Activated CD4-positive, alpha-beta T cell treated with anti-CD3 and anti-CD28 coated beads, Interleukin-2, amount 10 ng/mL, durations not matched to agents 24 days and 14 days (primary cell): ENCODE results near the gene C5orf46. TPM values are rescaled to one million over a fixed set of nuclear protein-coding genes. Genes with fewer than 3 reads are reported as not detected.

Source experiments
- DNase-seq: peaks from one replicate; pipeline ENCODE4 v3.0.0; 2022
- H3K27ac Mint-ChIP-seq: one replicate; pipeline ENCODE4 v1.8.0; 2022; ENCODE audit warnings: mild to moderate bottlenecking, mixed read lengths
- H3K27me3 Mint-ChIP-seq: one replicate; pipeline ENCODE4 v1.8.0; 2022; ENCODE audit warnings: mixed read lengths
- H3K36me3 Mint-ChIP-seq: one replicate; pipeline ENCODE4 v1.8.0; 2022; ENCODE audit warnings: low read depth, mild to moderate bottlenecking, mixed read lengths
- H3K4me1 Mint-ChIP-seq: one replicate; pipeline ENCODE4 v1.8.0; 2021; ENCODE audit warnings: mixed read lengths
- H3K4me3 Mint-ChIP-seq: one replicate; pipeline ENCODE4 v1.8.0; 2022; ENCODE audit warnings: mild to moderate bottlenecking, moderate library complexity, mixed read lengths
- H3K9me3 Mint-ChIP-seq: one replicate; pipeline ENCODE4 v1.8.0; 2021; ENCODE audit warnings: mixed read lengths
- intact Hi-C: fragments of 100-400 bp; cut with micrococcal nuclease; formaldehyde crosslinking; loops from one replicate; pipeline ENCODE4 v1.15.1; 2023
- total RNA-seq: library from RNA; stranded (reverse); gene quantifications from 2 replicates; pipeline ENCODE4 v1.2.3, GENCODE V29; 2022

The C5orf46 gene
- total RNA-seq, 1 donor from 2014 or later: not detected

DNA sequence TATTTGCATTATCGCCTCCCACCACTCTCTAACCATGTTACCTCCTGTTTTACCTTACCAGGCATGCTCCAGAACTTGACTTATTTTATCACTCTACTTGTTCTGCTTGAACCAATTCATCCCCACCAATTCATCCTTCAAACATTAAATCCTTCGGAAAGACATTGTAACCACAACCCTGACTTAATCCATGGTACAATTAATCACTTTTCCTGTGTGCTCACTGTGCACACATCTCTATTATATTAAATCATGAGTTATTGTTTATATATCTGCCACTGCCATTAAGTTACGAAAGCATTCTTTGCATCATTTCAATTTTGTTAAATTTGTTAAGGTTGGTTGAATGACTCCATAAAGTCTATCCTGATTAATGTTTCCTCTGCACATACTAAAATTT is 7.4 kb upstream of the C5orf46 start:
- no peaks in the 10 kb centered on the region for H3K9me3 Mint-ChIP-seq
- intact Hi-C loops: no loop called here
- no peak for DNase-seq
- no peak overlapping the region for H3K4me3 Mint-ChIP-seq
- peaks cover 3% of the 10 kb centered on the region for H3K27me3 Mint-ChIP-seq
- H3K36me3 Mint-ChIP-seq: no peaks in the 10 kb centered on the region
- H3K4me1 Mint-ChIP-seq: no peaks in the 10 kb centered on the region
- H3K27ac Mint-ChIP-seq: no peak overlapping the region

GRCh38 chr5:147912011-147912410 is 5.7 kb upstream of the C5orf46 start:
- Mint-ChIP-seq H3K4me3 (no peak overlapping the region), H3K27ac (no peak overlapping the region), H3K36me3 (no peaks in the 10 kb centered on the region), H3K9me3 (no peaks in the 10 kb centered on the region), H3K4me1 (no peaks in the 10 kb centered on the region), H3K27me3 (peaks cover 3% of the 10 kb centered on the region)
- intact Hi-C loops: no loop called here
- DNase-seq: no peak

- no peak overlapping the region for H3K27ac Mint-ChIP-seq
- intact Hi-C loops: no loop called here
- no peaks in the 10 kb centered on the region for H3K9me3 Mint-ChIP-seq
- no peak for DNase-seq
- H3K36me3 Mint-ChIP-seq: no peaks in the 10 kb centered on the region
- H3K4me1 Mint-ChIP-seq: no peaks in the 10 kb centered on the region
- H3K4me3 Mint-ChIP-seq: no peak overlapping the region
- H3K27me3 Mint-ChIP-seq: peaks cover 3% of the 10 kb centered on the region
These were observed 5.1 kb upstream of the C5orf46 start for GRCh38 chr5:147911427-147911826.

- Mint-ChIP-seq H3K9me3 (no peaks in the 10 kb centered on the region), H3K27me3 (no peaks in the 10 kb centered on the region), H3K4me3 (no peak overlapping the region), H3K36me3 (no peaks in the 10 kb centered on the region), H3K4me1 (no peaks in the 10 kb centered on the region), H3K27ac (no peak overlapping the region)
- intact Hi-C loops: no loop called here
- DNase-seq: no peak
These were observed 2.2 kb downstream of the C5orf46 start for GRCh38 chr5:147904110-147904509.

DNA sequence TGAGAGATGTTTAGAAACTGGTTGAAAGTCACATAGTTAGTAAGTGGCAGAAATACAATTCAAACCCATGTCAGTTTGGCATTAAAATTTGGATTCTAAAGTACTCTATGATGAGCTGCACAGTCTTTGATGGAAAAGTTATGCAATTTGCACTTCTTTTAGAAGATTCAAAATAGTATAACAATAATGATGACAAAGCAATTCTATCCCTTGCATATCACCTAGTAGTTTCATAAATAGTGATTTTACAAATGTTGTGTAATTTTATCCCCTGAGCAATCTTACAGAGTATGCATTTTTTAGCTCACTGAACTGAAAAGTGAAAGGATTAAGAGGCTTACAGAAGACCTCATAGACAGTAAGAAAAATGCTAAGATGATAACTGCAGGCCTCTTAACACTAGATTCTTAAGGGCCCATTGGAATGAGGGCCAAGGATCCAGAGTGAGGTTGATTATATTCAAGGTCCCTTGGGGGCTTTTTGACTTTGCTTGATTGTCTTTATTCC is 3.7 kb downstream of the C5orf46 start:
- Mint-ChIP-seq H3K36me3 (no peaks in the 10 kb centered on the region), H3K9me3 (no peaks in the 10 kb centered on the region), H3K27me3 (peaks cover 2% of the 10 kb centered on the region), H3K4me3 (no peak overlapping the region), H3K27ac (no peak overlapping the region), H3K4me1 (no peaks in the 10 kb centered on the region)
- DNase-seq: no peak
- intact Hi-C loops: no loop called here

DNA sequence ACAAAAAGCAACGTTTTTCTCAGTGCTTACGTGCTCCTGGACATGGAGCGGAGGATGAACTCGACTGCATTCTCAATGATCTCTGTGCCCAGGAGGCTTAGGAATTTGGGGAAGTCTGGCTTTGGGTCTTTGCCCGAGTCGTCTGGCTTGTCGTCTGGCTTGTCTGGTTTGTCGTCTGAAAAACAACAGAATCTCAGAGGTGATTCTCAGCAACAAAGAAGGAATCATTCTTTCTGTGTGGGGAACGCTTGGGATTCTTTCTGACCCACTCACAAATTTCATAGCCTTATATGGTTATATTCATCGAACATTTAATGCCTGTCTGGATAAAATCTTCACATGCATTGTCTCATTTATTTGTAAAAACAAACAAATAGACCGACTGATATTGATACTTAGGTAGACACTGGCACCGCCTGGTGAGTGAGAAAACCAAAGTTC is 4.7 kb downstream of the C5orf46 start:
- intact Hi-C loops: no loop called here
- DNase-seq: no peak
- Mint-ChIP-seq H3K27me3 (peaks cover 2% of the 10 kb centered on the region), H3K4me1 (no peaks in the 10 kb centered on the region), H3K36me3 (no peaks in the 10 kb centered on the region), H3K9me3 (no peaks in the 10 kb centered on the region), H3K27ac (no peak overlapping the region), H3K4me3 (no peak overlapping the region)

- peaks cover 4% of the 10 kb centered on the region for H3K27me3 Mint-ChIP-seq
These were observed 7.4 kb downstream of the C5orf46 start for GRCh38 chr5:147898875-147899401.

DNA sequence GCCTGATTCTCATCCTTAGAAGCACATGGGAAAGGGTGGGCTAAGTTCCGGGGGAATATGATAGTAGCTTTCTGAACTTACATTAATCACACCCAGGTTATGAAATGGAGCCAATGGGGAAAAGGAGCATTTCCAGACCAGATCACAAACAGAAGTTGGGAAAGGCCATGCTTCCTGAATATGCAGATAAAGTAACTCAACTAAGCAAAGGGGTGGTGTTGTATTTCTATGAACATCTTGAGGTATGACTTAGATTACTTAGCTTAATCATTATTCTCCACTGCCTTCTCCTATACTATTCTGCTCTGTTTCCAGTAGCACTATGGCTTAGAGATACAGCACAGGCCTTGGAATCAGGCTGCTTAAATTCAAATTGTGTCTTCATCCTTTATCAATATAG is 10.5 kb downstream of the C5orf46 start:
- Mint-ChIP-seq H3K4me3 (no peak overlapping the region), H3K9me3 (no peaks in the 10 kb centered on the region), H3K4me1 (no peaks in the 10 kb centered on the region), H3K27me3 (peaks cover 4% of the 10 kb centered on the region), H3K27ac (no peak overlapping the region), H3K36me3 (no peaks in the 10 kb centered on the region)
- no peak for DNase-seq
- intact Hi-C loops: no loop called here

More at GRCh38 chr5:147898875-147899401, 7.4 kb downstream of the C5orf46 start:
- Mint-ChIP-seq H3K4me3 (no peak overlapping the region), H3K27ac (no peak overlapping the region), H3K4me1 (no peaks in the 10 kb centered on the region), H3K9me3 (no peaks in the 10 kb centered on the region), H3K36me3 (no peaks in the 10 kb centered on the region)
- DNase-seq: no peak
- intact Hi-C loops: no loop called here

- intact Hi-C loops: no loop called here
- H3K27me3 Mint-ChIP-seq: peaks cover 5% of the 10 kb centered on the region
- H3K9me3 Mint-ChIP-seq: no peaks in the 10 kb centered on the region
- H3K27ac Mint-ChIP-seq: no peak overlapping the region
- H3K4me1 Mint-ChIP-seq: no peaks in the 10 kb centered on the region
- H3K4me3 Mint-ChIP-seq: no peak overlapping the region
- no peak for DNase-seq
- H3K36me3 Mint-ChIP-seq: no peaks in the 10 kb centered on the region
These were observed 12.5 kb downstream of the C5orf46 start for GRCh38 chr5:147893820-147894219.

GRCh38 chr5:147892696-147893296 is 13.5 kb downstream of the C5orf46 start:
- H3K4me1 Mint-ChIP-seq: no peaks in the 10 kb centered on the region
- H3K36me3 Mint-ChIP-seq: no peaks in the 10 kb centered on the region
- no peak overlapping the region for H3K27ac Mint-ChIP-seq
- intact Hi-C loops: no loop called here
- H3K27me3 Mint-ChIP-seq: peaks cover 5% of the 10 kb centered on the region
- no peaks in the 10 kb centered on the region for H3K9me3 Mint-ChIP-seq
- H3K4me3 Mint-ChIP-seq: no peak overlapping the region
- no peak for DNase-seq

DNA sequence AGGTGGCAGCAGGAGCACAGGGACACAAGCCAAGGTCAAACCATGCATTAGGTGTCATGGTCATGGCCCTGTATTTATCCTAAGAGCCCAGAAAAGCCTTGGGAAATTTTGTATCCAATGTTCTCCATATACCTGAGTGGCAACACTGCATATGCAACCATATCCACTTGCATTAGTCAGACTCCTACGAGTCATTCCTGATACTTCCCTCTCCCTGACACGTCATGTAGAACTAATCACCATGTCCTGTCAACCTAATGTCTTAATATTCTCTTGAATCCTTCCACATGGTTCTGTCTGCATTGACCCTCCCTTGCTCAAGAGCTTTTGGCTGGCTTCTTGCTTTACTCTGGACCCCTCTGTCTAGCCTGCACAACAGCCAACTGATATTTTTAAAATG is 18.4 kb downstream of the C5orf46 start:
- Mint-ChIP-seq H3K36me3 (no peaks in the 10 kb centered on the region), H3K27ac (no peak overlapping the region), H3K9me3 (no peaks in the 10 kb centered on the region), H3K27me3 (peaks cover 7% of the 10 kb centered on the region), H3K4me3 (no peak overlapping the region), H3K4me1 (no peaks in the 10 kb centered on the region)
- DNase-seq: no peak
- intact Hi-C loops: no loop called here

- no peaks in the 10 kb centered on the region for H3K4me1 Mint-ChIP-seq
- H3K27ac Mint-ChIP-seq: no peak overlapping the region
- DNase-seq: no peak
- no peaks in the 10 kb centered on the region for H3K9me3 Mint-ChIP-seq
- intact Hi-C loops: no loop called here
- no peaks in the 10 kb centered on the region for H3K36me3 Mint-ChIP-seq
- no peak overlapping the region for H3K4me3 Mint-ChIP-seq
- peaks cover 7% of the 10 kb centered on the region for H3K27me3 Mint-ChIP-seq
These were observed 19.2 kb downstream of the C5orf46 start for GRCh38 chr5:147887026-147887627.

DNA sequence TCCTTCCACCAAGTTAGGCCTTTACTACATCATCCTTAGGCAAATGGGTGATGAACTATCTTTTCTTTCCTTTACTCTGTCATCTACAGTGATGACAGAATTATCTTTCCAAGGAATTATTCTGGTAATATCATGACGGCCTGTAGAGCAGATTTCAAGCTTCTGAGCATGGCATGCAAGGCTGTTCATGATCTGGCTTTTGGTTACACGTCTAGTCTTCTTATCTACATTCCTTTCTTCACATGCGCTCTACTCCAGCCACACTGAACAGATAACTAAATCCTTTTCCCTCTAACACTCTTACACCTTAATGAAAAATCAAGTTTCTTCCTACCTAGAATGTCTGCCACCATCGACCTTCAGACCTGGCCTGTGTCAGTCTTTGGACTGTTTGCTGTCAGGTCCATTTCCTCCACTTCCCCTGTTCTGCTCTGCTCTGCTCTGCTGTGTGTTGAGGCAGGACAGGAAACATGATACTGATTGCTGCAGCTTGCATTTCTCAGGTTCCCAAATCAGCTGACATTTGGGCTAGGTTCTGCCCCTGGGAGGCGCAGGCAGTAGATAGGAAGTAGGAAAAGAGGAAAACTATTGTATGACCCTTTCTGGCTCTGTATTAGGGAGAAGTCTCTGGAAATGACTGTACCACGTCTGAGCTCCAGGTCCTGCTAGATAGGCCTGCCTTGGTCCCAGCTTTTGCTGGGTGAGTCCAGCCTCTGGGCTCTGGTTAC is 23.6 kb downstream of the C5orf46 start:
- DNase-seq: no peak
- Mint-ChIP-seq H3K9me3 (no peaks in the 10 kb centered on the region), H3K27me3 (peaks cover 3% of the 10 kb centered on the region), H3K27ac (no peak overlapping the region), H3K4me1 (no peaks in the 10 kb centered on the region), H3K36me3 (no peaks in the 10 kb centered on the region), H3K4me3 (no peak overlapping the region)
- intact Hi-C loops: no loop called here

GRCh38 chr5:147880487-147880886 is 25.9 kb downstream of the C5orf46 start:
- H3K9me3 Mint-ChIP-seq: no peaks in the 10 kb centered on the region
- peaks cover 6% of the 10 kb centered on the region for H3K27me3 Mint-ChIP-seq
- H3K4me3 Mint-ChIP-seq: no peak overlapping the region
- no peaks in the 10 kb centered on the region for H3K36me3 Mint-ChIP-seq
- no peaks in the 10 kb centered on the region for H3K4me1 Mint-ChIP-seq
- DNase-seq: no peak
- intact Hi-C loops: no loop called here
- no peak overlapping the region for H3K27ac Mint-ChIP-seq
